NCI-H345 treated with DMSO at 0.1 percent for 48 hours (cell line): ENCODE data around the gene MAGED1.
"Not testable (repeated sequence)": the region's sequence is repeated elsewhere in the genome, so short reads cannot be mapped to it uniquely, and the experiment has no call there.

Source experiments
- DNase-seq: peaks from one replicate; lab custom pipeline; 2025; ENCODE audit not compliant: unreplicated experiment; lab: John Stamatoyannopoulos, UW

The MAGED1 gene

DNA sequence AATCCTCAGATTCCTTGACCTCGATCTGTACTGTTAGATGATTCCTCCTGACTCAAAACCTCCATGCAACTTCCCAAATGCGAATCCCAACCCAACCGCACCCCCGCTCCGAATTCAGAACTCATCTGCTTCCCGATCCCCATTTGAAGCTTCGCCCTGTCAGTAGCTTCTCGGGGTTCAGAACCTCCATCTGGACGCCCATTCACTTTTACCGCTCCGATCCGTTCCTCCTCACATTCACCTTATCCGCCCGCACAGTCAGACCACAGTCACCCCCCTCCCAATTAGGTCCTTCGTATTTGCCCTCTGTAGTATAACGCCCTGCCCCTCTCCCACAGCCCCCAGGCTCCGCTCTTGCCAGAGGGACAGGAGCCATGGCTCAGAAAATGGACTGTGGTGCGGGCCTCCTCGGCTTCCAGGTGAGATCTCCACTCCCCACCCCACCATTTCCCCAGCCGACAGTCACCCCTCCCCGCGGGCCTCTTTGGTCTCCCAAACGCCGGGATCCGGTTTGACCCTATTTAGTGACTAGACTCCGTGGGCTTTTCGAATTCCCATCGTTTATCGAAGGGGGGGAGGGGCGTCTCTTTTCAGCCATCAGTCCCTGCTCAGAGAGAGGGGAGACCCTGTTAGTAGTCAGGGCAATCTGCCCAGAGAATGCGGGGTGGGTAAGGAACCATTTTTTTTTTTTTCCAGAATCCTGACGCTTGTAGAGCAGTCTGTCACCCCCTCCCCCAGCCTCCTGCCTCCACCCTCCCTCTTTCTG lies 691 bp downstream of the MAGED1 start:
- no peak for DNase-seq

DNA sequence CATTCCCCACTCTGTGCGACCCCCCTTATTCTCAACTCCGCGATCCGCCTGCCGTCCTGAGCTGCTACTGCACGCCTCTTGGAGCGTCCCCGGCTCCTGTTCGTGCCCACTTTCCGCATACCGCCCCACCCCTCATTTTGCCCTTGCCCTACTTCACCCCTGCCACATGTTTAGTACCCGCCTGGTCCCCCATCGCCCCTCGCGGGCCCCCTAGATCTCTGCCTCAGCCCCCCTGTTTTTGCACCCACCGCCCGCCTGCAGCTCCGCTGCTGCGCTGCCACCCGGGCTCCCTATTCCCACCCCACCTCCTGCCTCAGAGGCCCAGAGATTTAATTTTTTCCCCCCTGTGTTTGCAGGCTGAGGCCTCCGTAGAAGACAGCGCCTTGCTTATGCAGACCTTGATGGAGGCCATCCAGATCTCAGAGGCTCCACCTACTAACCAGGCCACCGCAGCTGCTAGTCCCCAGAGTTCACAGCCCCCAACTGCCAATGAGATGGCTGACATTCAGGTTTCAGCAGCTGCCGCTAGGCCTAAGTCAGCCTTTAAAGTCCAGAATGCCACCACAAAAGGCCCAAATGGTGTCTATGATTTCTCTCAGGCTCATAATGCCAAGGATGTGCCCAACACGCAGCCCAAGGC lies 1.4 kb downstream of the MAGED1 start:
- DNase-seq = no peak

DNA sequence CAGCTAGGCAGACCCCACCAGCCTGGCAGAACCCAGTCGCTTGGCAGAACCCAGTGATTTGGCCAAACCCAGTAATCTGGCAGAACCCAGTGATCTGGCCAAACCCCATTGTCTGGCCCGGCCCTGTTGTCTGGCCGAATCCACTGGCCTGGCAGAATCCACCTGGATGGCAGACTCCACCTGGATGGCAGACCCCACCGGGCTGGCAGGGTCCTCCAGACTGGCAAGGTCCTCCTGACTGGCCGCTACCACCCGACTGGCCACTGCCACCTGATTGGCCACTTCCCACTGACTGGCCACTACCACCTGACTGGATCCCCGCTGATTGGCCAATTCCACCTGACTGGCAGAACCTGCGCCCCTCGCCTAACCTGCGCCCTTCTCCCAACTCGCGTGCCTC lies 3.2 kb downstream of the MAGED1 start:
- DNase-seq = no peak

DNA sequence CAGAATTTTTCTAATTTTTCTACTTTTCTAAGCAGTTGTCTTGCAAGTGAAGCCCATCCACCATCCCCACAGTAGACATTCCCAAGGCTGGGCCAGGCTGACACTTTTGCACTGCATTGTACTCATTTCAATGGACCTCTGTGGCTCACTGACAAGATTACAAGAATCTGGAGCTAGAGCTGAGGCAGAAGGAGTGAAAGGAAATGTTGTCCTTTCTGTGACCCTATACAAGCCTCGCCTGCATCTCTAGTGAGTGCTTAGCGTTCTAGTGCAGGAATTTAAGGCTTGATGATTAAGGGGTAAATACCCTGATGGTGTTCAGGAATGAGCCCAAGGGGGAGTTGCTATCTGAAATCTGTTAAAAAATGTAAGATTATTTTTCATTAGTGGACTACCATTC lies 6.3 kb downstream of the MAGED1 start:
- no peak for DNase-seq

DNA sequence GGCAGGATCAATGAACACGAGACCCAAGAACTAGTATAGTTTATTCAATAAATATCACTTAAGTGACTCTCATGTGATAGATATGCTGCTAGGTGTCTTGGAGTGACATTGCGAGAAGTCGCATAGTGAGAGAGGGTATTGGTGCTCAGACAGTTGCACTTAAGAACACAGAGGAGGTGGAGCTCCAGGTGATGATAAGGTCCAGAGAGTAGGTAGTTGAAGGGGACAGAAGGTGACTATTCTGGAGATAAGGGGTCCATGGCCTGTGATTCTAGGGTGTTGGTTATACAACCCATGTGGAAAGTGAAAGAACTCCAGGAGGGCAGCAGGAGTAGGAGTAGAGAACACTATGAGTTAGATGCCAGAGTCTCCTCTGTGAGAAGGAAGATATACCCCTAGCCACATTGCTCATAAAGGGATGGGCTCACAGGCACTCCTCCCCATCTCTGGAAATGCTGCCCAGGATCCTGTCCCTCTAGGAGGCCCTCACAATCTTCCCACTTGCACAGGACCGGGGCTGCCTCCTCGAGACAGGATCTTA lies 9.2 kb downstream of the MAGED1 start:
- no peak for DNase-seq

DNA sequence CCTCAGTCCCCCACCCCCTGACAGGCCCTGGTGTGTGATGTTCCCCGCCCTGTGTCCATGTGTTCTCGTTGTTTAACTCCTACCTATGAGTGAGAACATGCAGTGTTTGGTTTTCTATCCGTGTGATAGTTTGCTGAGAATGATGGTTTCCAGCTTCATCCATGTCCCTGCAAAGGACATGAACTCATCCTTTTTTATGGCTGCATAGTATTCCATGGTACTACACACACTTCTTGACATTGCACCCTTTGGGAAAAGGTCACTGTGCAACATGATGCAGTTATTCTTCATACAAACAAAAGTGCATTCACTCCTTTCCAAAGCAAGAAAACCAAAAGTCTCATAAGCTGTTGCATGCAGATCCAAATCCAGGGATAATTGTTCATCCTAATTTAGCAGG lies 11.7 kb downstream of the MAGED1 start:
- not testable (repeated sequence) for DNase-seq

DNA sequence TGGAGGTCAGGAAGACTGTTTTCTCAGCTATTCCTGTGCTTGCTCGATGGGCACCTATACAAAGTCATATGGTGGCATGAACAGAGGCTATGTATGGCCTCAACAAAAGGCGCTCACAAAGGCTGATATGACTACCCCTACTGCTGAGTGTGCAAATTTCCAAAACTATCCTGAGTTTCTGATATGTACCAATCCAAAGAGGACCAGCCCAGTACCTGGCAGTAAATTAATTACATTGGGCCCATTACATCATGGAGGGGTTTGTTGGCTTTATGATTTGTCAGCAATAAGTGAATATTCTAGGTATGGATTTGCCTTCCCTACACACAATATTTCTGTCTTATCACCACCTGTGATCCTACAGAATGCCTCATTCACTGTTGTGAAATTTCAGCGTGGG lies 12.3 kb downstream of the MAGED1 start:
- no peak for DNase-seq

DNA sequence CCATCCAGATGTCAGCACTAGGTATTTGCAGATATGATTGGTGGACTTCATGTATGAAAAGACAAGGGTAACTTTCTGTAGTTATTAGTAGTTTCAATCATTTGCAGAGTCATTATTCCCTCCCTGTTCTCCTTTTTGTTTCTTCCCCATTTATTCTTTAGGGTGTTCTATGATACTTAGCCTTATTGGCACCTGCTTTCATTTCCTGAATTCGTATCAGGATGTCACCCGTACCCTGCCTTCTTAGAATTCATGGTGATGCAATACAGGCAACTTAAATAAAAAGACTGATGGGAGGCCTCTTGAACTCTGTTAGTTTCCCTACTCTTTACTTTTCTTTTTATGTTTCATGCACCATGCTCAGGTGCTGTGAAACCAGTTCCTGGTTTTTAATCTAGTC lies 24.2 kb downstream of the MAGED1 start:
- no peak for DNase-seq

DNA sequence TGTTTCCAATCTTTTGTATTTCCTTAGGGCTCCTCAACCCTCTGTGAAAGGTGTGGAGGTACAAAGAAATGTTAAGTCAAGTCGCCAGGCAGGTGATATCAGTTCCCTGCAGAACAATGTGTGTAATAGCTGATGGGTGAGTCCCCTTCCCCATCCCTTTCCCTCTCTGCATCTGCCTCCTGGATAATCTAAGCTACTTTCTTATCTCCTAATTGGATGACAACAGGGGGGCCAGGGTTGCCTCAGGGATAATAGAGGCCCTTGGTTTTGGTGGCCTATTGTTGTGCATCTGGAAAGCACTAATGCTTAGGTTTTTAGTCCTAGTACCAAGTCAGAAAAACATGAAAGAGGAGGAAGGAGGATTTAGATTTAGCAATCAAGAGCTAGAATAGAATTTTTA lies 29.1 kb downstream of the MAGED1 start:
- no peak for DNase-seq

DNA sequence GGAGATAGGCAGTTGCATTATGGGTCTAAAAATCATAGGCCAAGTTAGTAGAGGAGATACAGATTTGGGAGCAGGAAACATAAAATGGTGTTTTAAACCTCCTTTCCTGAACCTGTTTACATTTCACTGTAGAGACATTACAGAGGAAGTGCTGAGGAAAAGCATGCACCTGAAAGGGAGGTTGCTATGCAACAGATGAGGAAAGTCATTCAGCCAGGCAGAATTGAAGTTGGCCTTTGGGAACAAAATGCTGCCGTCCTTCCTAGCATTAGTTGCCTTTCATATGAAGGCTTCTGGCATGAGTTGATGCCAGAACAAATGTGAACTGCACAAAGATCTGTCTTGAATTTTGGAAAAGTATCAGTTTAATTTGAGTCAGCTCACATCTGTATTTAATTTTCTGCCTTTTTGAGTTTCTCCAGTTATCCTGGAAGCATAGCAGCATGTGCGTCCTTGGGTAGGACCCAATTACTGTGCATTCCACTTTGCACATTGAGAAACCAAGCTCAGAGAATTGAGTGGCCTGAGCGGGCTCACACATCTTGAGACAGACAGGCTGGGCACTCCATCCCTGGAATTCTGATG lies 38.2 kb downstream of the MAGED1 start:
- no peak for DNase-seq
